ENCODE results near the gene BICC1. TPM values are rescaled to one million over a fixed set of nuclear protein-coding genes. Genes with fewer than 3 reads are reported as not detected.
A peak's percentile ranks its signal among the peaks of the same experiment; 100 is the strongest.
"Not testable (repeated sequence)": the region's sequence is repeated elsewhere in the genome, so short reads cannot be mapped to it uniquely, and the experiment has no call there.

BICC1 gene
- total RNA-seq, 6 donors from 2014 or later = 3.1 to 10.5 (median 3.9) TPM

- ATAC-seq (ENCODE audit: low FRiP score in 2 of 2) (no peak), DNase-seq (no peak)
- no peak overlapping the region for H3K4me3 ChIP-seq
- no peak for TF ChIP-seq CTCF (IDR thresholded peaks at IDR 0.05)
- no peak for TF ChIP-seq POLR2AphosphoS5 (IDR thresholded peaks at IDR 0.05)
- no peak for TF ChIP-seq EP300 (IDR thresholded peaks at IDR 0.05)
- no peak for TF ChIP-seq POLR2A (IDR thresholded peaks at IDR 0.05)
- H3K27ac ChIP-seq = peak overlapping the region in 1 of 4 donors; percentile 60
- 58 to 74% methylated on average over 3 of the region's 3 CpGs for WGBS, 2 donors
- H3K9me3 ChIP-seq = no peaks in the 10 kb centered on the region
- H3K27me3 ChIP-seq = no peaks in the 10 kb centered on the region
- H3K36me3 ChIP-seq = no peaks in the 10 kb centered on the region
- peaks cover 0 to 9% (median 2%) of the 10 kb centered on the region in 4 donors for H3K4me1 ChIP-seq
These were observed 344.7 kb downstream of the BICC1 start for GRCh38 chr10:58857251-58857805.

GRCh38 chr10:58858123-58858522, 345.5 kb downstream of the BICC1 start:
- not testable (repeated sequence) for H3K27ac ChIP-seq; H3K36me3 ChIP-seq; H3K4me3 ChIP-seq; H3K4me1 ChIP-seq; H3K9me3 ChIP-seq; DNase-seq; ATAC-seq (ENCODE audit: low FRiP score in 2 of 2); H3K27me3 ChIP-seq
- WGBS, 2 donors = 96 to 100% methylated on average over 1 of the region's 1 CpG

GRCh38 chr10:58859526-58859925, 346.9 kb downstream of the BICC1 start:
- WGBS, 2 donors = 69 to 94% methylated on average over 2 of the region's 2 CpGs
- Histone ChIP-seq H3K27ac (no peak overlapping the region), H3K4me1 (peaks cover 0 to 9% (median 2%) of the 10 kb centered on the region in 4 donors), H3K9me3 (no peaks in the 10 kb centered on the region), H3K4me3 (no peak overlapping the region), H3K36me3 (no peaks in the 10 kb centered on the region), H3K27me3 (no peaks in the 10 kb centered on the region)
- DNase-seq (no peak), ATAC-seq (ENCODE audit: low FRiP score in 2 of 2) (no peak)
- TF ChIP-seq POLR2AphosphoS5 (IDR thresholded peaks at IDR 0.05) = no peak
- no peak for TF ChIP-seq EP300 (IDR thresholded peaks at IDR 0.05)
- TF ChIP-seq CTCF (IDR thresholded peaks at IDR 0.05) = no peak
- no peak for TF ChIP-seq POLR2A (IDR thresholded peaks at IDR 0.05)

GRCh38 chr10:58867683-58868082, 355.0 kb downstream of the BICC1 start:
- Histone ChIP-seq H3K27me3 (no peaks in the 10 kb centered on the region), H3K4me3 (no peak overlapping the region), H3K9me3 (no peaks in the 10 kb centered on the region), H3K36me3 (no peaks in the 10 kb centered on the region), H3K27ac (no peak overlapping the region), H3K4me1 (no peaks in the 10 kb centered on the region)
- TF ChIP-seq EP300 (IDR thresholded peaks at IDR 0.05) (no peak), POLR2AphosphoS5 (IDR thresholded peaks at IDR 0.05) (no peak), CTCF (IDR thresholded peaks at IDR 0.05) (no peak), POLR2A (IDR thresholded peaks at IDR 0.05) (no peak)
- no peak for DNase-seq
- ATAC-seq (ENCODE audit: low FRiP score in 2 of 2) = no peak

GRCh38 chr10:58868736-58869435, 356.2 kb downstream of the BICC1 start:
- H3K36me3 ChIP-seq = no peaks in the 10 kb centered on the region

More at GRCh38 chr10:58868736-58869435, 356.2 kb downstream of the BICC1 start:
- ATAC-seq (ENCODE audit: low FRiP score in 2 of 2) = no peak
- DNase-seq = no peak
- H3K27ac ChIP-seq = no peak overlapping the region
- no peak overlapping the region for H3K4me3 ChIP-seq
- no peaks in the 10 kb centered on the region for H3K9me3 ChIP-seq
- no peaks in the 10 kb centered on the region for H3K27me3 ChIP-seq
- WGBS, 2 donors = 72 to 76% methylated on average over 8 of the region's 8 CpGs
- no peaks in the 10 kb centered on the region for H3K4me1 ChIP-seq
- TF ChIP-seq POLR2A (IDR thresholded peaks at IDR 0.05) (no peak), CTCF (IDR thresholded peaks at IDR 0.05) (no peak), POLR2AphosphoS5 (IDR thresholded peaks at IDR 0.05) (no peak), EP300 (IDR thresholded peaks at IDR 0.05) (no peak)

All from upper lobe of left lung (tissue), 6 donors.